ENCODE measurements around the gene RNF125.
A peak's percentile ranks its signal among the peaks of the same experiment; 100 is the strongest.

RNF125 gene

DNA sequence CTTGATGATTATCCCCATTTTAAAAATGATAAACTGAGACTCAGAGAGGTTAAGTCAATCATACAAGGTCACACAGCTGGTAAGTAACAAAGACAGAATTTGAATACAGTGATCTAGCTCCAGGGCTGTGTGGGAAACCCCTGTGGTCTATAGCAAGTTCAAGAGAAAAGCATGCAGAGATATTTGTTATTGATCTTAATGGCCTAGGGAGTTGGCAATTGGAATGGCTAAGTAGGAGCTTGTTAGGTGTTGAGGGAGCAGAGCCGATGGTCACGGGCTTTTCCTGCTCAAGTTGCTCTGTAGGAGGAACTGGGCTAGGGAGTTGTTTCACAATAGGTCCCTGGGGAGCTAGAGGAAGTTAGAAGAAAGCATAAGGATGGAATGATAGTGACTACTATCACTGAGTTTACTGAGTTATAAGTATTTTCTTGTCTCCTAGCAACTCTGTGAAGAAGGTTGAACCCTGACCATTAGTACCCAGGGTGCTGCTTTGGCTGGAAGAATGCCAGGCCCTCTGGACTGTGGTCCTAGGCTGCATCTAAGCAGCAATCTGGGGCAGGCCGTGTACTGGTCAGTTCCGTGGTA is 30.0 kb downstream of the RNF125 start:
- Histone ChIP-seq H3K9me3 (ENCODE audit: control insufficient read depth, low read length) (no peaks in the 10 kb centered on the region), H3K4me2 (ENCODE audit: low read length, poor library complexity, severe bottlenecking) (no peak overlapping the region), H2BK5ac (ENCODE audit: low read depth, low read length, poor library complexity, severe bottlenecking) (no peak overlapping the region), H4K91ac (ENCODE audit: low read length) (no peak overlapping the region), H3K79me1 (replicated peaks; ENCODE audit: low read length, poor library complexity, severe bottlenecking) (no peaks in the 10 kb centered on the region), H3K27me3 (ENCODE audit: control insufficient read depth in 1 of 2, insufficient read depth in 1 of 2, low read length in 2 of 2) (no peaks in the 10 kb centered on the region), H2BK12ac (ENCODE audit: low read length in 2 of 2) (no peak overlapping the region), H2AK5ac (ENCODE audit: low read length, severe bottlenecking) (no peak overlapping the region), H3K36me3 (ENCODE audit: control insufficient read depth in 1 of 2, insufficient read depth in 2 of 2, low read depth in 1 of 2, low read length in 2 of 2) (no peaks in the 10 kb centered on the region), H3K4me3 (ENCODE audit: insufficient read depth in 1 of 2, low read depth in 1 of 2, low read length in 2 of 2) (no peak overlapping the region), H3K9ac (ENCODE audit: low read length) (peak overlapping the region; percentile 43), H4K8ac (ENCODE audit: low read length) (no peak overlapping the region), H3K18ac (ENCODE audit: low read depth in 1 of 2, low read length in 2 of 2) (peak overlapping the region in 1 of 2 experiments; percentile 17), H2BK15ac (ENCODE audit: low read depth, poor library complexity, severe bottlenecking) (no peak overlapping the region), H3K27ac (ENCODE audit: low read length, poor library complexity, severe bottlenecking) (no peak overlapping the region), H3K4me1 (ENCODE audit: control insufficient read depth, insufficient read depth, low read depth, low read length) (no peaks in the 10 kb centered on the region), H3K14ac (ENCODE audit: low read length in 2 of 2) (no peak overlapping the region), H3K4ac (ENCODE audit: low read depth in 1 of 2, low read length in 2 of 2) (no peak overlapping the region), H3K23ac (ENCODE audit: low read length in 2 of 2) (no peak overlapping the region), H2AFZ (ENCODE audit: low read depth, low read length) (no peak overlapping the region), H2BK120ac (ENCODE audit: low read depth, low read length) (no peak overlapping the region)
- WGBS: 83% methylated on average over 4 of the region's 4 CpGs
- peak; percentile 52 for DNase-seq

GRCh38 chr18:32049393-32050171 is 31.0 kb downstream of the RNF125 start:
- whole genome bisulfite sequencing: 88% methylated on average over 3 of the region's 3 CpGs

DNA sequence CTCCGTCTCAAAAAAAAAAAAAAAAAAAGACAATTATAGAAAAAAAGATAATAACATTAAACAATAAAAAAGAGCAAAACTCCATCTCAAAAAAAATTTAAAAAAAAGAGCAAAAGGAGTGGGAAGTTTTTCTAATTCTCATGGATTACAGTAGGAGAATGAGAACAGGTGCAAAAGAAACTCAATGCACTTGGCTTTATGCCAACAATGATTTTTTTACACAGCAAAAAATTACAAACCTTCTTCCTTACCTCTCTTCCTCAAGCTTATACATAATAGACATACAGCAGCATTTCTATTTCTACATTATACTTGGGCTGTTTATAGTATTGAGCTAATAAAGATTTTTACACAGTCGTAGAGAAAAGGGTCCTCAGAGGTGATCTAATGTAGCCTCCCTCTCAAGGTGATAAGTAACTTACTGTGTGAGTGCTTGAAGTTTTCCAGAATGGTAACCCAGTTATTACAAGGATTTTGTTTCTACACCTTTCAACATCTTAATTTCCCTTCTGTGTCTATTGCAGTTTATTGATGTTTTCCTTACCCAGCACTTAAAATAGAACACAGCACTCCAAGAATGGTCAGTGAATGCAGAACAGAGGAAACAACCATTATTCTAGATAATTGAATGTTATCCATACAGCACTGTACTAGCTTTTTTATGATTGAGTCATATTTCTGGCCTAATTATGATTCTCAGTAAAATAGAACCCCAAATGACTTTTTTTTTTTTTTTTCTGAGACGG is 38.2 kb downstream of the RNF125 start:
- Histone ChIP-seq H3K36me3 (ENCODE audit: control insufficient read depth in 1 of 2, insufficient read depth in 2 of 2, low read depth in 1 of 2, low read length in 2 of 2) (no peaks in the 10 kb centered on the region), H4K91ac (ENCODE audit: low read length) (no peak overlapping the region), H3K4me1 (ENCODE audit: control insufficient read depth, insufficient read depth, low read depth, low read length) (no peaks in the 10 kb centered on the region), H2BK15ac (ENCODE audit: low read depth, poor library complexity, severe bottlenecking) (no peak overlapping the region), H3K27me3 (ENCODE audit: control insufficient read depth in 1 of 2, insufficient read depth in 1 of 2, low read length in 2 of 2) (no peaks in the 10 kb centered on the region), H2BK5ac (ENCODE audit: low read depth, low read length, poor library complexity, severe bottlenecking) (no peak overlapping the region), H2AFZ (ENCODE audit: low read depth, low read length) (no peak overlapping the region), H3K14ac (ENCODE audit: low read length in 2 of 2) (no peak overlapping the region), H3K18ac (ENCODE audit: low read depth in 1 of 2, low read length in 2 of 2) (no peak overlapping the region), H3K79me1 (replicated peaks; ENCODE audit: low read length, poor library complexity, severe bottlenecking) (no peaks in the 10 kb centered on the region), H4K8ac (ENCODE audit: low read length) (no peak overlapping the region), H2BK12ac (ENCODE audit: low read length in 2 of 2) (no peak overlapping the region), H3K4ac (ENCODE audit: low read depth in 1 of 2, low read length in 2 of 2) (no peak overlapping the region), H2BK120ac (ENCODE audit: low read depth, low read length) (no peak overlapping the region), H3K9ac (ENCODE audit: low read length) (no peak overlapping the region), H3K4me2 (ENCODE audit: low read length, poor library complexity, severe bottlenecking) (no peak overlapping the region), H2AK5ac (ENCODE audit: low read length, severe bottlenecking) (no peak overlapping the region), H3K9me3 (ENCODE audit: control insufficient read depth, low read length) (no peaks in the 10 kb centered on the region), H3K23ac (ENCODE audit: low read length in 2 of 2) (no peak overlapping the region), H3K27ac (ENCODE audit: low read length, poor library complexity, severe bottlenecking) (no peak overlapping the region), H3K4me3 (ENCODE audit: insufficient read depth in 1 of 2, low read depth in 1 of 2, low read length in 2 of 2) (no peak overlapping the region)
- no CpG with 5 or more reads among the region's 3 CpGs for WGBS
- no peak for DNase-seq

More at GRCh38 chr18:32049393-32050171, 31.0 kb downstream of the RNF125 start:
- no peaks in the 10 kb centered on the region for H3K79me1 ChIP-seq (replicated peaks; ENCODE audit: low read length, poor library complexity, severe bottlenecking)
- H3K9ac ChIP-seq (ENCODE audit: low read length): peak overlapping the region; percentile 43
- H3K4ac ChIP-seq (ENCODE audit: low read depth in 1 of 2, low read length in 2 of 2): no peak overlapping the region
- no peak overlapping the region for H2BK120ac ChIP-seq (ENCODE audit: low read depth, low read length)
- H4K8ac ChIP-seq (ENCODE audit: low read length): no peak overlapping the region
- H3K18ac ChIP-seq (ENCODE audit: low read depth in 1 of 2, low read length in 2 of 2): no peak overlapping the region
- H3K36me3 ChIP-seq (ENCODE audit: control insufficient read depth in 1 of 2, insufficient read depth in 2 of 2, low read depth in 1 of 2, low read length in 2 of 2): no peaks in the 10 kb centered on the region
- no peaks in the 10 kb centered on the region for H3K27me3 ChIP-seq (ENCODE audit: control insufficient read depth in 1 of 2, insufficient read depth in 1 of 2, low read length in 2 of 2)
- H3K27ac ChIP-seq (ENCODE audit: low read length, poor library complexity, severe bottlenecking): no peak overlapping the region
- no peak overlapping the region for H3K4me3 ChIP-seq (ENCODE audit: insufficient read depth in 1 of 2, low read depth in 1 of 2, low read length in 2 of 2)
- no peaks in the 10 kb centered on the region for H3K9me3 ChIP-seq (ENCODE audit: control insufficient read depth, low read length)
- H4K91ac ChIP-seq (ENCODE audit: low read length): no peak overlapping the region
- H2BK15ac ChIP-seq (ENCODE audit: low read depth, poor library complexity, severe bottlenecking): no peak overlapping the region
- H3K14ac ChIP-seq (ENCODE audit: low read length in 2 of 2): no peak overlapping the region
- H3K23ac ChIP-seq (ENCODE audit: low read length in 2 of 2): no peak overlapping the region
- no peaks in the 10 kb centered on the region for H3K4me1 ChIP-seq (ENCODE audit: control insufficient read depth, insufficient read depth, low read depth, low read length)
- H2BK12ac ChIP-seq (ENCODE audit: low read length in 2 of 2): peak overlapping the region in 1 of 2 experiments; percentile 5
- no peak overlapping the region for H2BK5ac ChIP-seq (ENCODE audit: low read depth, low read length, poor library complexity, severe bottlenecking)
- H2AFZ ChIP-seq (ENCODE audit: low read depth, low read length): no peak overlapping the region
- H2AK5ac ChIP-seq (ENCODE audit: low read length, severe bottlenecking): no peak overlapping the region
- no peak overlapping the region for H3K4me2 ChIP-seq (ENCODE audit: low read length, poor library complexity, severe bottlenecking)
- DNase-seq: no peak

DNA sequence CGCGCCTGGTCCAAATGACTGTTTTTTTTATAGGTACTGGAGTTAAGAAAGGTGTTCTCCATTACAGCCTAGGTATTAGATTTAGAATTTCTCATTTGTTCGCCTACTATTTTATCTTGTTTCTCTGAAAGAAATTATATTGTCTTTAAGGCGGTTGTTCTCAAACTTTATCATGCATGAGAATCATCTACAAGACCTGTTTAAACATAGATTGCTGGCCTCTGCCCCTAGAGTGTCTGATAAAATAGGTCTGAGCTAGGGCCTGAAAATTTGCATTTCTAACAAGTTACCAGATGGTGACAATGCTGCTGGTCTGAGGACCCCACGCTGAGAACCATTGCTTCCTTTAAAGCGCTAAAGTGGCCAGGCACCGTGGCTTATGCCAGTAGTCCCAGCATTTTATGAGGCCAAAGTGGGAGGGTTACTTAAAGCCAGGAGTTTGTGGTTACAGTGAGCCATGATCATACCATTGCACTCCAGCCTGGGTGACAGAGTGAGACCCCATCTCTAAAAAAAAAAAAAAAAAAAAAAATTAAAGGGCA is 39.1 kb downstream of the RNF125 start:
- Histone ChIP-seq H3K4me3 (ENCODE audit: insufficient read depth in 1 of 2, low read depth in 1 of 2, low read length in 2 of 2) (no peak overlapping the region), H3K27me3 (ENCODE audit: control insufficient read depth in 1 of 2, insufficient read depth in 1 of 2, low read length in 2 of 2) (no peaks in the 10 kb centered on the region), H2BK12ac (ENCODE audit: low read length in 2 of 2) (no peak overlapping the region), H4K91ac (ENCODE audit: low read length) (no peak overlapping the region), H4K8ac (ENCODE audit: low read length) (no peak overlapping the region), H3K18ac (ENCODE audit: low read depth in 1 of 2, low read length in 2 of 2) (no peak overlapping the region), H2AFZ (ENCODE audit: low read depth, low read length) (no peak overlapping the region), H3K4me2 (ENCODE audit: low read length, poor library complexity, severe bottlenecking) (no peak overlapping the region), H3K4ac (ENCODE audit: low read depth in 1 of 2, low read length in 2 of 2) (no peak overlapping the region), H2BK15ac (ENCODE audit: low read depth, poor library complexity, severe bottlenecking) (no peak overlapping the region), H3K27ac (ENCODE audit: low read length, poor library complexity, severe bottlenecking) (no peak overlapping the region), H3K9me3 (ENCODE audit: control insufficient read depth, low read length) (no peaks in the 10 kb centered on the region), H2AK5ac (ENCODE audit: low read length, severe bottlenecking) (no peak overlapping the region), H3K79me1 (replicated peaks; ENCODE audit: low read length, poor library complexity, severe bottlenecking) (no peaks in the 10 kb centered on the region), H2BK120ac (ENCODE audit: low read depth, low read length) (no peak overlapping the region), H2BK5ac (ENCODE audit: low read depth, low read length, poor library complexity, severe bottlenecking) (no peak overlapping the region), H3K4me1 (ENCODE audit: control insufficient read depth, insufficient read depth, low read depth, low read length) (no peaks in the 10 kb centered on the region), H3K36me3 (ENCODE audit: control insufficient read depth in 1 of 2, insufficient read depth in 2 of 2, low read depth in 1 of 2, low read length in 2 of 2) (no peaks in the 10 kb centered on the region), H3K23ac (ENCODE audit: low read length in 2 of 2) (no peak overlapping the region), H3K9ac (ENCODE audit: low read length) (no peak overlapping the region), H3K14ac (ENCODE audit: low read length in 2 of 2) (no peak overlapping the region)
- DNase-seq: no peak
- WGBS: 45% methylated on average over 6 of the region's 7 CpGs
